ENCODE data around the gene ABCG1. TPM values are rescaled to one million over a fixed set of nuclear protein-coding genes. Genes with fewer than 3 reads are reported as not detected.

Gene ABCG1
- total and polyA plus RNA-seq, 2 donors (not counting 3 experiments of a cell fraction or from before 2014, with no cell fraction given): 6.7 to 19.6 TPM

- DNase-seq (ENCODE audit: low read depth, low spot score): no peak
- intact Hi-C loops (cut with micrococcal nuclease) (no loop called here), dilution Hi-C loops (cut with MboI; ENCODE audit: extremely low pct_ligation_motif_present, low sequenced_read_pairs) (no loop called here)
- H3K4me3 ChIP-seq (replicated peaks in 1 of 3; ENCODE audit: insufficient read depth in 1 of 3, low read depth in 1 of 3, low read length in 3 of 3): no peak overlapping the region
- H3K79me2 ChIP-seq (ENCODE audit: control insufficient read depth, insufficient read depth, low read length): no peaks in the 10 kb centered on the region
- TF ChIP-seq JUN (IDR thresholded peaks at IDR 0.05; ENCODE audit: borderline replicate concordance, insufficient read depth, insufficient read length, low read depth) (no peak), POLR2A (IDR thresholded peaks at IDR 0.05; ENCODE audit: low read depth, low read length) (no peak), POLR2AphosphoS5 (IDR thresholded peaks at IDR 0.05; ENCODE audit: insufficient read depth, low read depth, low read length) (no peak), CTCF (IDR thresholded peaks at IDR 0.05; ENCODE audit: extremely low read depth in 1 of 2, insufficient read depth in 1 of 2, low read depth in 1 of 2, low read length in 2 of 2) (no peak), FOS (IDR thresholded peaks at IDR 0.05; ENCODE audit: borderline replicate concordance, insufficient read depth, low read length) (no peak), EZH2 (IDR thresholded peaks at IDR 0.05; ENCODE audit: borderline replicate concordance, low read depth, low read length, severe bottlenecking) (no peak), MYC (IDR thresholded peaks at IDR 0.05; ENCODE audit: low read depth, low read length) (no peak), GATA2 (IDR thresholded peaks at IDR 0.05; ENCODE audit: insufficient read depth, insufficient read length, low read depth, low read length) (no peak)
- TF ChIP-seq, protein P1, sequence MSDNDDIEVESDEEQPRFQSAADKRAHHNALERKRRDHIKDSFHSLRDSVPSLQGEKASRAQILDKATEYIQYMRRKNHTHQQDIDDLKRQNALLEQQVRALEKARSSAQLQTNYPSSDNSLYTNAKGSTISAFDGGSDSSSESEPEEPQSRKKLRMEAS (IDR thresholded peaks at IDR 0.05; ENCODE audit: insufficient read depth, insufficient read length): no peak
- H3K9ac ChIP-seq (replicated peaks; ENCODE audit: extremely low read depth, insufficient read depth, low read length): no peak overlapping the region
- peaks cover 0 to 5% of the 10 kb centered on the region in 2 experiments for H3K27me3 ChIP-seq (ENCODE audit: control insufficient read depth in 2 of 2, insufficient read depth in 2 of 2, low read length in 2 of 2)
- H3K36me3 ChIP-seq (ENCODE audit: control insufficient read depth in 2 of 2, extremely low read depth in 1 of 2, insufficient read depth in 2 of 2, low read length in 2 of 2): no peaks in the 10 kb centered on the region
- no peak overlapping the region for H2AFZ ChIP-seq (ENCODE audit: low read depth, low read length)
- BruUV-seq (replicated peaks): no TSS peak
- FAIRE-seq: no peak
- H3K4me2 ChIP-seq (ENCODE audit: insufficient read depth, low read length): no peak overlapping the region
- H4K20me1 ChIP-seq (replicated peaks; ENCODE audit: control insufficient read depth, extremely low read depth, insufficient read depth, low read length): no peaks in the 10 kb centered on the region
- H3K9me1 ChIP-seq (replicated peaks; ENCODE audit: control insufficient read depth, extremely low read depth, insufficient read depth, low read length): no peaks in the 10 kb centered on the region
- H3K4me1 ChIP-seq (ENCODE audit: control insufficient read depth, extremely low read depth, insufficient read depth, low read length): peaks cover 8% of the 10 kb centered on the region
- no peak overlapping the region for H3K27ac ChIP-seq (ENCODE audit: insufficient read depth, low read depth, low read length)
- CTCF ChIA-PET: interaction anchor here (1.2 to 1.3 kb wide), 2 partner anchors 24 to 52 kb away, joined by 3 to 5 read pairs; no protein-coding TSS in a partner anchor
- POLR2A ChIA-PET: no interaction called here
- no peaks in the 10 kb centered on the region for H3K9me3 ChIP-seq (replicated peaks; ENCODE audit: control insufficient read depth, insufficient read depth, low read length)
Observed at GRCh38 chr21:42188663-42189062, 30.3 kb upstream of the ABCG1 start.

Data from endothelial cell of umbilical vein (primary cell).